Forelimb muscle (tissue), 1 donor: ENCODE data around the gene TPPP3. TPM values are rescaled to one million over a fixed set of nuclear protein-coding genes. Genes with fewer than 3 reads are reported as not detected.

Experiments used
- DNase-seq: peaks from one replicate; pipeline ENCODE4 v3.0.0-alpha.2; 2013; ENCODE audit warnings: low read depth
- polyA plus RNA-seq: library from polyadenylated mRNA; unstranded; fragments of 120-200 nt; gene quantifications from one replicate; pipeline ENCODE4 v1.2.1, GENCODE V29; 2013; ENCODE audit not compliant: insufficient read length

Gene TPPP3
- polyA plus RNA-seq, 1 donor: 497 TPM

DNA sequence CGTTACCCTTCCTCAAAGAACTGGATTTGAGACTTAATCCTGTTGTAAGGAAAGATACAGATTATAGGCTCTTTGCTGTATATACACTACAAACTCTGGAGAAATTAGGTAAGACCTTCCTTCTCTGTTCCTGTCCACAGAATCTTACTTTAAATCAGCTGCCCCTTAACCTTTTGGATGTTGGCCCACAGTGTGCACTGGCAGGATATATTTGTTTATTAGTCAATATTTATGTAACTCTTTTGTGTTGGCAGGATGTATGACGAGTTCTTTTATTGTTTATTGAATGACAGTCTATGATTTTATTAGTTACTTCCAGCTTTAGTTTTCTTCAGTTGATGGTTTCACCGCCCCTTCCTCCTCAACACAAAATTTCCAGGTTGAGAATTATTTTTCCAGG is 47.0 kb downstream of the TPPP3 start:
- DNase-seq: no peak

DNA sequence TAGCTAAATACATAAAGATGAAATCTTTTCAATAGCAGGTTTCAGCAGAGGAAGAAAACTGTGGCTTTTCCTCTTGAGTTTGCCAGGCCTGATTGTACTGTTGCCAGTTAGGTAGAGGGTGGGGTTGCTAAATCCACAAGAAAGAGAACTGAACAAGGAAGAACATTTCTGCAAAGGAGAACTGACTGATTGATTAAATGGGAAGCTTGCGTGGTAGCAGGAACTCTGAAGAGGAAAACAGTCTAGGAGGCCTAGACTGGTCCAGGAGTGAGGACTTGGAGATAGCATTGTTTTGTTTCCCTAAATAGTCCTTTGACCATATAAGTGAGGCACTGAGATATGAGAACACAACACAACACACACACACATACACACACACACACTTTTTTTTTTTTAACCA is 47.9 kb downstream of the TPPP3 start:
- no peak for DNase-seq

DNA sequence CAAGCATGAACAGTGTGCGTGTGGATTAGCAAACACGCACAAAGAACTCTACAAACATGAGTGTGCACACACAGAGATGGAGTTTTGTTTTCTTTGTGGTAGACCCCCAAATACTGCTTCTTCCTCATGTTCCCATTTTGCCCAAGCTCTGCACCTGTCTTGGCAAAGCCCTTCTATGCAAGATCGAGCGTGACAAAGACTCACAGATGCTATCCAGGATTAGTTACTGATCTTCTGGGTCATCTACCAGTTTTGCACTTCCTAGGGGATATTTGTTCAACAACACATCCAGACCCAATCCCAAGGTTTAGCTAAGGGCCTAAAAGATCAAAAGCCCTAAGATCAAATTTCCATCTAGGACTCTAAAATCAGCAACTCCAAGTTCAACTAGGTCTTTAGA is 50.7 kb downstream of the TPPP3 start:
- no peak for DNase-seq

DNA sequence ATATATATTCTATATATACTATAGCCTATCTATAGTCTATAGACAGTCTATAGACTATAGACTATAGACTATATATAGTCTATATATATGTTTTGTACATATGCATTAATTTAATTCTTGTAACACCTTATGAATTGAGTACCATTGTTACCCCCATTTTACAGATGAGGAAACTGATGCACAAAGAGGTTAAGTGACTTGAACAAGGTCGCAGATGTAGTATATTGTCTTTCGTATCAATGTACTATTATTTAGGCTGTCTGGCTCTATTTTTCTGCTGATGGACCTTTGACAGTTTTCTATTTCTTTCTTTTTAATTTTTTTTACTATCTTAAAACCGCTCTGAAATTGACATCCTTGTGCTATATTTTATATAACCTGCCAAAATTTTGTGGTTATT is 52.0 kb downstream of the TPPP3 start:
- DNase-seq: no peak

Other genes starting within 250 kb of the TPPP3 start
- 9.7 TPM for gene B3GNT9, start 242.5 kb downstream of the TPPP3 start, polyA plus RNA-seq
- 4.4 TPM for gene TRADD, start 233.6 kb downstream of the TPPP3 start, polyA plus RNA-seq
- 3.6 TPM for gene FBXL8, start 233.5 kb downstream of the TPPP3 start, polyA plus RNA-seq
- gene HSF4, start 228.8 kb downstream of the TPPP3 start, polyA plus RNA-seq: 3.5 TPM
- gene NOL3, start 223.0 kb downstream of the TPPP3 start, polyA plus RNA-seq: 34.4 TPM
- gene MATCAP1, start 209.5 kb downstream of the TPPP3 start, polyA plus RNA-seq: 18.8 TPM
- 12.9 TPM for gene EXOC3L1, start 203.4 kb downstream of the TPPP3 start, polyA plus RNA-seq
- gene E2F4, start 201.3 kb downstream of the TPPP3 start, polyA plus RNA-seq: 40.5 TPM
- 1.1 TPM for gene ELMO3, start 194.4 kb downstream of the TPPP3 start, polyA plus RNA-seq
- 18.6 TPM for gene TMEM208, start 166.4 kb downstream of the TPPP3 start, polyA plus RNA-seq
- 24.6 TPM for gene FHOD1, start 146.0 kb downstream of the TPPP3 start, polyA plus RNA-seq
- 1.2 TPM for gene SLC9A5, start 144.5 kb downstream of the TPPP3 start, polyA plus RNA-seq
- 9.9 TPM for gene PLEKHG4, start 114.0 kb downstream of the TPPP3 start, polyA plus RNA-seq
- 0.32 TPM for gene KCTD19, start 66.8 kb downstream of the TPPP3 start, polyA plus RNA-seq
- 0.47 TPM for gene LRRC36, start 66.7 kb downstream of the TPPP3 start, polyA plus RNA-seq
- 18.9 TPM for gene ZDHHC1, start 23.0 kb upstream of the TPPP3 start, polyA plus RNA-seq
- gene HSD11B2, start 37.6 kb upstream of the TPPP3 start, polyA plus RNA-seq: 11.1 TPM
- 61.4 TPM for gene ATP6V0D1, start 87.7 kb upstream of the TPPP3 start, polyA plus RNA-seq
- not detected for gene AGRP, start 90.0 kb upstream of the TPPP3 start, polyA plus RNA-seq
- gene RIPOR1, start 135.3 kb upstream of the TPPP3 start, polyA plus RNA-seq: 46.5 TPM
- 35.8 TPM for gene CTCF, start 169.0 kb upstream of the TPPP3 start, polyA plus RNA-seq